ENCODE results near the gene LCOR. TPM values are rescaled to one million over a fixed set of nuclear protein-coding genes. Genes with fewer than 3 reads are reported as not detected.

LCOR gene
- total and polyA plus RNA-seq, 2 of the 13 experiments (the other 11 are each of a cell fraction or from before 2014, with no cell fraction given), result 12.4 to 23.7 TPM

- peaks cover 9% of the 10 kb centered on the region for H4K20me1 ChIP-seq (ENCODE audit: insufficient read depth, low read length)
- peaks cover 0 to 1% of the 10 kb centered on the region in 2 experiments; a peak in 1 of 5 replicates for H3K27me3 ChIP-seq (ENCODE audit: control insufficient read depth in 1 of 2, insufficient read depth in 2 of 2, low read length in 2 of 2)
- no peaks in the 10 kb centered on the region for H3K9me3 ChIP-seq (ENCODE audit: low read length)
- intact Hi-C loops (cut with micrococcal nuclease; ENCODE audit: unreplicated experiment) (loop anchor here (5.0 kb wide), 4 partner anchors 34 to 206 kb away; no protein-coding TSS in a partner anchor), in situ Hi-C loops (cut with HindIII; ENCODE audit: extremely low pct_ligation_motif_present, low pct_unique_long_range_greater_than_20kb) (no loop called here)
- peaks cover 30% of the 10 kb centered on the region for H3K79me2 ChIP-seq (ENCODE audit: insufficient read depth, low read length)
- TSS peak; percentile 91 for BruUV-seq (replicated peaks)
- peak overlapping the region; percentile 62 to 84 (median 72) for H3K4me3 ChIP-seq (replicated peaks in 1 of 3; ENCODE audit: insufficient read depth in 1 of 3, low read depth in 2 of 3, low read length in 3 of 3)
- peak overlapping the region; percentile 83 for H3K4me2 ChIP-seq (ENCODE audit: low read depth, low read length)
- POLR2A ChIA-PET, result no interaction called here
- H3K4me1 ChIP-seq (ENCODE audit: insufficient read depth, low read length), result peaks cover 48% of the 10 kb centered on the region
- 22% methylated on average over 14 of the region's 14 CpGs for WGBS (ENCODE audit: low lambda C conversion rate)
- peak overlapping the region; percentile 79 for H3K27ac ChIP-seq (ENCODE audit: extremely low read length, insufficient read depth, low read length)
- DNase-seq (ENCODE audit: low spot score) (no peak), FAIRE-seq (no peak), ATAC-seq (no peak)
- H3K36me3 ChIP-seq (replicated peaks in 1 of 2; ENCODE audit: control insufficient read depth in 1 of 2, insufficient read depth in 2 of 2, low read length in 2 of 2), result no peaks in the 10 kb centered on the region
- peak overlapping the region; percentile 64 for H3K9ac ChIP-seq (ENCODE audit: insufficient read depth, low read depth, low read length)
- no peak overlapping the region for H2AFZ ChIP-seq (ENCODE audit: low read length)
- 0 out of 2 replicates have a peak, but pooled peaks have one; percentile 1 for TF ChIP-seq RXRB (CRISPR knock-in tag; IDR thresholded peaks at IDR 0.05; ENCODE audit: borderline replicate concordance)
- TF ChIP-seq ELF3 (CRISPR knock-in tag; IDR thresholded peaks at IDR 0.05), result peak; percentile 24; the same call in 1 of the 2 replicates
- 0 out of 2 replicates have a peak, but pooled peaks have one; percentile 6 for TF ChIP-seq POGZ (CRISPR knock-in tag; IDR thresholded peaks at IDR 0.05)
- no peak for TF ChIP-seq ETV5 (CRISPR knock-in tag; IDR thresholded peaks at IDR 0.05; ENCODE audit: borderline replicate concordance)
- CTCF ChIA-PET (ENCODE audit: low intra/inter-chr PET ratio, low total read pairs), result interaction anchor here (1.4 to 3.4 kb wide), 3 partner anchors 66 to 190 kb away, joined by 8 to 48 read pairs (median 8); no protein-coding TSS in a partner anchor
Observed at GRCh38 chr10:96831200-96831866, 765 bp upstream of the LCOR start.

GRCh38 chr10:96832721-96833219, 672 bp downstream of the LCOR start:
- peaks cover 20% of the 10 kb centered on the region for H4K20me1 ChIP-seq (ENCODE audit: insufficient read depth, low read length)
- peaks cover 45% of the 10 kb centered on the region for H3K79me2 ChIP-seq (ENCODE audit: insufficient read depth, low read length)
- no peak overlapping the region for H2AFZ ChIP-seq (ENCODE audit: low read length)
- H3K27ac ChIP-seq (ENCODE audit: extremely low read length, insufficient read depth, low read length), result peak overlapping the region; percentile 82
- FAIRE-seq (no peak), DNase-seq (ENCODE audit: low spot score) (peak; percentile 58), ATAC-seq (peak; percentile 81)
- H3K27me3 ChIP-seq (ENCODE audit: control insufficient read depth in 1 of 2, insufficient read depth in 2 of 2, low read length in 2 of 2), result no peaks in the 10 kb centered on the region
- POLR2A ChIA-PET, result interaction anchor here (1.0 to 2.3 kb wide), 5 partner anchors 10 to 235 kb away, joined by 3 to 10 read pairs (median 7); no protein-coding TSS in a partner anchor
- H3K4me2 ChIP-seq (ENCODE audit: low read depth, low read length), result peak overlapping the region; percentile 80
- H3K4me3 ChIP-seq (replicated peaks in 1 of 3; ENCODE audit: insufficient read depth in 1 of 3, low read depth in 2 of 3, low read length in 3 of 3), result peak overlapping the region; percentile 84 to 95 (median 88)
- no peaks in the 10 kb centered on the region; a peak in 1 of 5 replicates for H3K36me3 ChIP-seq (replicated peaks in 1 of 2; ENCODE audit: control insufficient read depth in 1 of 2, insufficient read depth in 2 of 2, low read length in 2 of 2)
- intact Hi-C loops (cut with micrococcal nuclease; ENCODE audit: unreplicated experiment), result loop anchor here (5.0 kb wide), 4 partner anchors 35 to 205 kb away; no protein-coding TSS in a partner anchor
- H3K9me3 ChIP-seq (ENCODE audit: low read length), result no peaks in the 10 kb centered on the region
- WGBS (ENCODE audit: low lambda C conversion rate), result under 1% methylated on average over 17 of the region's 72 CpGs
- CTCF ChIA-PET (ENCODE audit: low intra/inter-chr PET ratio, low total read pairs), result no interaction called here
- in situ Hi-C loops (cut with HindIII; ENCODE audit: extremely low pct_ligation_motif_present, low pct_unique_long_range_greater_than_20kb), result no loop called here
- no TSS peak for BruUV-seq (replicated peaks)
- H3K4me1 ChIP-seq (ENCODE audit: insufficient read depth, low read length), result peaks cover 50% of the 10 kb centered on the region
- H3K9ac ChIP-seq (ENCODE audit: insufficient read depth, low read depth, low read length), result peak overlapping the region; percentile 86
- TF ChIP-seq HMGXB4 (CRISPR knock-in tag; IDR thresholded peaks at IDR 0.05; ENCODE audit: borderline replicate concordance in 1 of 2, low read depth in 1 of 2), result peak in 1 of 2 experiments; percentile 22; a peak in 1 of 4 replicates
- TF ChIP-seq ZIK1 (CRISPR knock-in tag; IDR thresholded peaks at IDR 0.05; ENCODE audit: borderline replicate concordance, low read depth), result no peak
- no peak for TF ChIP-seq AFF4 (CRISPR knock-in tag; IDR thresholded peaks at IDR 0.05)
- TF ChIP-seq MTA3 (CRISPR knock-in tag; IDR thresholded peaks at IDR 0.05), result no peak
- TF ChIP-seq MAF1 (CRISPR knock-in tag; IDR thresholded peaks at IDR 0.05; ENCODE audit: borderline replicate concordance), result no peak
- no peak for TF ChIP-seq HOXA9 (CRISPR knock-in tag; IDR thresholded peaks at IDR 0.05; ENCODE audit: borderline replicate concordance)
